Measurements from ENCODE around the gene ATP6AP1.

The ATP6AP1 gene

DNA sequence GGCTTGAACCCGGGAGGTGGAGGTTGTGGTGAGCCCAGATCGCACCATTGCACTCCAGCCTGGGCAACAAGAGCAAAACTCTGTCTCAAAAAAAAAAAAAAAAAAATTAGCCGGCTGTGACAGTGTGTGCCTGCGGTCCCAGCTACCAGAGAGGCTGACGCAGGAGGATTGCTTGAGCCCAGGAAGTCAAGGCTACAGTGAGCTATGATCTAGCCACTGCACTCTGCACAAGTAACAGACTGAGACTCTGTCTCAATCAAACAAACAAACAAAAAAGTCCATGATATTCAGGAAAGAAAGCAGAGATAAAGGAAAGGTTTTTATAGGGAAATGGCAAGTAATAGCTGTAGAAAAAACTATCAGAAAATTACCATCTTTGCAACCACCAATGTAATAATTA lies 52.7 kb downstream of the ATP6AP1 start:
- H3K9ac ChIP-seq (ENCODE audit: low read length), result peak overlapping the region; percentile 47
- no peak overlapping the region for H2AFZ ChIP-seq (ENCODE audit: low read depth, low read length)
- H3K9me3 ChIP-seq (ENCODE audit: insufficient read depth, low read length), result no peaks in the 10 kb centered on the region
- H3K27me3 ChIP-seq (ENCODE audit: low read depth, low read length), result no peaks in the 10 kb centered on the region
- peak overlapping the region; percentile 44; the same call in 1 of the 2 replicates for H3K4me3 ChIP-seq (ENCODE audit: low read length)
- TF ChIP-seq EZH2phosphoT487 (IDR thresholded peaks at IDR 0.05; ENCODE audit: low read depth), result no peak
- TF ChIP-seq, protein P1, sequence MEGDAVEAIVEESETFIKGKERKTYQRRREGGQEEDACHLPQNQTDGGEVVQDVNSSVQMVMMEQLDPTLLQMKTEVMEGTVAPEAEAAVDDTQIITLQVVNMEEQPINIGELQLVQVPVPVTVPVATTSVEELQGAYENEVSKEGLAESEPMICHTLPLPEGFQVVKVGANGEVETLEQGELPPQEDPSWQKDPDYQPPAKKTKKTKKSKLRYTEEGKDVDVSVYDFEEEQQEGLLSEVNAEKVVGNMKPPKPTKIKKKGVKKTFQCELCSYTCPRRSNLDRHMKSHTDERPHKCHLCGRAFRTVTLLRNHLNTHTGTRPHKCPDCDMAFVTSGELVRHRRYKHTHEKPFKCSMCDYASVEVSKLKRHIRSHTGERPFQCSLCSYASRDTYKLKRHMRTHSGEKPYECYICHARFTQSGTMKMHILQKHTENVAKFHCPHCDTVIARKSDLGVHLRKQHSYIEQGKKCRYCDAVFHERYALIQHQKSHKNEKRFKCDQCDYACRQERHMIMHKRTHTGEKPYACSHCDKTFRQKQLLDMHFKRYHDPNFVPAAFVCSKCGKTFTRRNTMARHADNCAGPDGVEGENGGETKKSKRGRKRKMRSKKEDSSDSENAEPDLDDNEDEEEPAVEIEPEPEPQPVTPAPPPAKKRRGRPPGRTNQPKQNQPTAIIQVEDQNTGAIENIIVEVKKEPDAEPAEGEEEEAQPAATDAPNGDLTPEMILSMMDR (IDR thresholded peaks at IDR 0.05; ENCODE audit: low read depth, low read length), result no peak
- H3K4me1 ChIP-seq (ENCODE audit: low read length), result peaks cover 28% of the 10 kb centered on the region
- H3K36me3 ChIP-seq (replicated peaks; ENCODE audit: low read depth, low read length), result peaks cover 19% of the 10 kb centered on the region
- peak overlapping the region; percentile 71; the same call in 1 of the 2 replicates for H3K27ac ChIP-seq (ENCODE audit: low read length)
- peak overlapping the region; percentile 46 for H3K4me2 ChIP-seq (ENCODE audit: low read length)
- no peaks in the 10 kb centered on the region for H4K20me1 ChIP-seq (ENCODE audit: insufficient read depth, low read length)
- peaks cover 24% of the 10 kb centered on the region for H3K79me2 ChIP-seq (ENCODE audit: low read length)

DNA sequence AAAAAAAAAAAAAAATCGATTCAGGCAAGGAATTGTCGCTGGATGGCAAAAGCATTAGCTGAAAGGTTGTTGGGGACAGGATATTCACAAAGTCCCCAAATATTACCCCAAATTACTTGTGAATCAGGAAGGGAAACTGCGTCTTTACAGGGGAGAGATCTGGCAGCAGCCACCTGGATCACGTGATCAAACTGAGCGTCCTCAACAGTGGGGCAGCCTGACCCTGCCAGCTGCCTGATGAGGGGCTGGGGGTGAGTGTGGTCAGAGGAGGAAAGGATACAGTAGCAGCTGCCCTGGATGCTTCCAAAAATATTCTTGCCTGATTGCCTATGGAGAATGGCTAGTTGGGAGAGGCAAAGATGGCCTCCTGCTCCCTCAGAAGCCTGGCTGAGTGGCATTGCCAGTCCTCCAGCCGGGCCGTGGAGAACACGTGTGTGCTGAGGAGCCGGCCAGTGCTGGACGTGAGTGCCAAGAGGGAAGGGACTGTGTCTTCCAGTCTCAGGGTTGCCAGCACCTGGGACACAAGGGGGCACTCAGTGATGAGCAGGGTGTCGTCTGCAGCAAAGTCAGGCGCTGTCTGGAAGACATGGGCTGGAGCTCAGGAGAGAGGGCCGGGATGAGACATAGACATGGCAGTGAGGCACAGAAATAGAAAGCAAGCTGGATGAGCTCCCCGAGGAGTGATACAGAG lies 53.6 kb downstream of the ATP6AP1 start:
- Histone ChIP-seq H3K4me2 (ENCODE audit: low read length) (peak overlapping the region; percentile 46), H3K27ac (ENCODE audit: low read length) (peak overlapping the region; percentile 71), H3K4me1 (ENCODE audit: low read length) (peaks cover 28% of the 10 kb centered on the region)

DNA sequence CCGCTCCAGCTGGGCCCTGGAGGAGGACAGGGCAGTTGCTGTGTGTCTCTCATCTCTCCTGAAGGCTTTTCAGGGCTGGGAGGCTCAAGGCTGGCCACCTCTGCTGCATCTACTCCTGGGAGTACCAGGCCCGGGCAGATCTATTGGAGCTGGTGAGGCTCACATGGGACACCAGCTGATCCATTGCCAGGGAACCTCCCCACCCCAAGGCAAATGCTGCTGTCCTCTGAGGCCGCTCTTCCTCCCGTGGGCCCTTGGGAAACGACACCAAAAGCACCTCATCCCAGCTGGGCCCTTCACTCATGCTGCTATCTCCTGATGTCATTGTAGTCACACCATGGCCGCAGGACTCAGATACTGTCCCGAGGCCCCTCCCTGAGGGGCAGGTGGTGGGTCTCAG lies 54.3 kb downstream of the ATP6AP1 start:
- Histone ChIP-seq H2AFZ (ENCODE audit: low read depth, low read length) (no peak overlapping the region), H3K79me2 (ENCODE audit: low read length) (peaks cover 26% of the 10 kb centered on the region), H3K27ac (ENCODE audit: low read length) (peak overlapping the region; percentile 71), H3K9me3 (ENCODE audit: insufficient read depth, low read length) (no peaks in the 10 kb centered on the region), H3K27me3 (ENCODE audit: low read depth, low read length) (no peaks in the 10 kb centered on the region), H3K4me1 (ENCODE audit: low read length) (peaks cover 28% of the 10 kb centered on the region), H4K20me1 (ENCODE audit: insufficient read depth, low read length) (no peaks in the 10 kb centered on the region), H3K9ac (ENCODE audit: low read length) (no peak overlapping the region), H3K4me2 (ENCODE audit: low read length) (no peak overlapping the region), H3K4me3 (ENCODE audit: low read length) (no peak overlapping the region), H3K36me3 (replicated peaks; ENCODE audit: low read depth, low read length) (peaks cover 20% of the 10 kb centered on the region)
- TF ChIP-seq EZH2phosphoT487 (IDR thresholded peaks at IDR 0.05; ENCODE audit: low read depth), result no peak
- TF ChIP-seq, protein P1 (IDR thresholded peaks at IDR 0.05; ENCODE audit: low read depth, low read length), result no peak

More for the DNA sequence above, 53.6 kb downstream of the ATP6AP1 start:
- H4K20me1 ChIP-seq (ENCODE audit: insufficient read depth, low read length), result no peaks in the 10 kb centered on the region
- TF ChIP-seq, protein P1 (IDR thresholded peaks at IDR 0.05; ENCODE audit: low read depth, low read length), result no peak
- TF ChIP-seq EZH2phosphoT487 (IDR thresholded peaks at IDR 0.05; ENCODE audit: low read depth), result no peak
- H3K79me2 ChIP-seq (ENCODE audit: low read length), result peaks cover 26% of the 10 kb centered on the region
- peak overlapping the region; percentile 44 for H3K4me3 ChIP-seq (ENCODE audit: low read length)
- H3K36me3 ChIP-seq (replicated peaks; ENCODE audit: low read depth, low read length), result peaks cover 19% of the 10 kb centered on the region
- H3K9ac ChIP-seq (ENCODE audit: low read length), result peak overlapping the region; percentile 47; the same call in 1 of the 2 replicates
- peak overlapping the region; percentile 28 for H2AFZ ChIP-seq (ENCODE audit: low read depth, low read length)
- H3K9me3 ChIP-seq (ENCODE audit: insufficient read depth, low read length), result no peaks in the 10 kb centered on the region
- H3K27me3 ChIP-seq (ENCODE audit: low read depth, low read length), result no peaks in the 10 kb centered on the region

DNA sequence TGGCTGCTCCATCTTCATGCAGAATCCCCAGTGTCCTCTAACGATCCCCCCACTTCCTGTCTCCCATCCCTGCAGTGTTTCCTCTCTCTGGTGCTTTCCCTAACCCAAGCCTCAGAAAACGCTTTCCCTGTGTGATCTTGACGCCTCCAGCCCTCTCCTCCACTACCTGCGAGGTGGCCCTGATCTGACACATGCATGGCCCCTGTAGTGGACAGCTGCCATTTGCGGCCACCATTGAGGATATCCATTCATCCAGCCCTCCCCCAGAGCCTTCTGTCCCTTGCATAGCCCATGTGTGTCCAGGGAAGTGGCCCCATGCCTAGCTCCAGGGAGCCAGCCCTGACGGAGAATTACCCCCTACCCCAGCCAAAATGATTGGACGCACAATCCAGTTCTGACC lies 54.8 kb downstream of the ATP6AP1 start:
- Histone ChIP-seq H2AFZ (ENCODE audit: low read depth, low read length) (no peak overlapping the region), H3K79me2 (ENCODE audit: low read length) (peaks cover 24% of the 10 kb centered on the region), H3K36me3 (replicated peaks; ENCODE audit: low read depth, low read length) (peaks cover 19% of the 10 kb centered on the region), H3K9me3 (ENCODE audit: insufficient read depth, low read length) (no peaks in the 10 kb centered on the region), H3K4me3 (ENCODE audit: low read length) (no peak overlapping the region), H4K20me1 (ENCODE audit: insufficient read depth, low read length) (no peaks in the 10 kb centered on the region), H3K9ac (ENCODE audit: low read length) (no peak overlapping the region), H3K27me3 (ENCODE audit: low read depth, low read length) (no peaks in the 10 kb centered on the region), H3K27ac (ENCODE audit: low read length) (no peak overlapping the region), H3K4me2 (ENCODE audit: low read length) (no peak overlapping the region), H3K4me1 (ENCODE audit: low read length) (peaks cover 28% of the 10 kb centered on the region)
- TF ChIP-seq EZH2phosphoT487 (IDR thresholded peaks at IDR 0.05; ENCODE audit: low read depth), result no peak
